SK-N-MC (cell line): ENCODE results near the gene TGDS.

Source experiments
- DNase-seq: peaks from one replicate; pipeline ENCODE4 v3.0.0-alpha.2; 2011; ENCODE audit warnings: low read depth, low spot score
- H3K27ac ChIP-seq: fragments of 200-600 bp; sonication (generic); 2 replicates; pipeline ENCODE4 v1.5.1; 2016; ENCODE audit warnings: mixed run types
- H3K36me3 ChIP-seq: fragments of 200-600 bp; sonication (generic); 2 replicates; pipeline ENCODE4 v1.6.1; 2017; ENCODE audit warnings: antibody characterized with exemption, low read length, mixed read lengths; ENCODE audit not compliant: insufficient read depth
- H3K4me3 ChIP-seq: fragments of 200-600 bp; sonication (generic); 2 replicates; pipeline ENCODE4 v1.5.1; 2016
- H3K9ac ChIP-seq: fragments of 200-600 bp; sonication (generic); 2 replicates; pipeline ENCODE4 v1.8.0; 2017; ENCODE audit warnings: mixed run types, mixed read lengths; ENCODE audit not compliant: insufficient read length
- H3K9me3 ChIP-seq: fragments of 200-600 bp; sonication (generic); 2 replicates; pipeline ENCODE4 v1.6.1; 2017; ENCODE audit warnings: low read depth, mild to moderate bottlenecking, antibody characterized with exemption, low read length, moderate library complexity, mixed read lengths
- EZH2 ChIP-seq: fragments of 200-600 bp; sonication (generic); IDR thresholded peaks from one replicate; pipeline ENCODE4 v1.6.1; 2017; ENCODE audit warnings: antibody characterized with exemption
- FOXP2 ChIP-seq: optimal IDR thresholded peaks from 2 replicates; pipeline ENCODE3; 2011; ENCODE audit warnings: mild to moderate bottlenecking, moderate library complexity; ENCODE audit not compliant: insufficient read depth; ENCODE audit errors: extremely low read length, control extremely low read depth
- POLR2AphosphoS5 ChIP-seq: IDR thresholded peaks from 2 replicates; pipeline ENCODE4 v1.6.1; 2012; ENCODE audit warnings: mild to moderate bottlenecking, low read depth, low read length, borderline replicate concordance

Gene TGDS

DNA sequence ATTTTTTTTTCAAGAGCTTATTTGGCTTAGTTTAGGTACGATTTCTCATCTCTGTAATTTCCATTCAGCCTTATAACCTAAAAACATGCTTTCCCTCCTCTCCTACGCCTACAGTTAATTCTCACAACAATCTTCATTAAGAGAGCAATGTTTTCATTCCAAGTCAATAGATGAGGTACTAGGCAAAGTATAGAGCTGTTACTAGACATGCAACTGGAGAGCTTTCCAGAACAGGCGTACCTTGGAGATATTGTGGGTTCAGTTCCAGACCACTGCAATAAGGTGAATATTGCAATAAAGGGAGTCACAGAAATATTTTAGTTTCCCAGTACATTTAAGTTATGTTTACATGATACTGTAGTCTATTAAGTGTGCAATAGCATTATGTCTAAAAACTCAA is 34.8 kb downstream of the TGDS start:
- Histone ChIP-seq H3K9ac (no peak overlapping the region), H3K27ac (no peak overlapping the region), H3K4me3 (no peak overlapping the region), H3K36me3 (peaks cover 4% of the 10 kb centered on the region; the same call in 1 of the 2 replicates), H3K9me3 (no peaks in the 10 kb centered on the region)
- DNase-seq: no peak
- no peak for TF ChIP-seq POLR2AphosphoS5
- no peak for TF ChIP-seq FOXP2
- no peak for TF ChIP-seq EZH2

DNA sequence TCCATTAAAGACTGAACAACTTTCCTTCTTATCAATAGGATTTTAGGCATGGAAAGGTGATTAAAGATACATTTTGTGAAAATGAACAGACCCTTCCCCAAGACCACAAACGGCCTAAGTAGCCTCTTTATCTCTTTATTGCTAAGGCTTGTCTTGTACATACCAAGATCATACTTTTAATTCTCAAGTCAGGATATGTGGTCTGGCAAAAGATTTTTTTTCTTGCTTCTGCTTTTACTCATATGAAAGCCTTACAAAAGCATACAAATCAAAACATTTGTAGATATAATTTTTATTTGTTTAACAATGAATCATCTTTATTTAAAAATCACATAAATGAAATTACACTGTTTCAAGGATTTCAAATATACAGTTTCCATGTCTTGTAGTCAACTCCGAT is 35.8 kb downstream of the TGDS start:
- no peak overlapping the region for H3K9ac ChIP-seq
- no peaks in the 10 kb centered on the region for H3K9me3 ChIP-seq
- no peak overlapping the region for H3K27ac ChIP-seq
- TF ChIP-seq POLR2AphosphoS5 (no peak), FOXP2 (no peak)
- no peak for DNase-seq
- H3K4me3 ChIP-seq: no peak overlapping the region
- peaks cover 4% of the 10 kb centered on the region; the same call in 1 of the 2 replicates for H3K36me3 ChIP-seq

DNA sequence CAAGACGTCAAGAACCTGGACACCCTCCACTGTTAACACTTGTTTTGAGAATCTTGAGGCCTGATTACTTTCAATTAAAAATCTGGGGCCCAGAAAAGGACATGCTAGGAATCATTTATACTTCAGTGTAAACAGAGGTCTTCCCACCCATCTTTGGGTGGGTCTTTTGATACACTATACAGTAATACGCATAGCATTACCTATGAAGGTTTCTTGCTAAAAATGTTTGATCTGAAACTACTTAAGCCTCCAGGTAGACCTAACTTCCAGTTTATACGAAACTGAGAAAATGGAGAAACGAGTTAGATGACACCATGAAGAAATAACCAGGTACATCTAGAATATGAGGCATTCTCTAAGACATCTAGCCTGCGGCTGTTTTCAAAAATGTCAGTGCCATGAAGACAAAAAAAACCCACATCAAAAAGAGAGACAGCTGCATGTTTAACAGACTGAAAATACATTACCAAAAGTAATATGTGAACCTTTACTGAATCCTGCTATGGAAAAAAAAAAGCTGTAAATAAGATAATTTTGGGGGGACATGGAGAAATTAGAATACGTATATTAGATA is 36.6 kb downstream of the TGDS start:
- TF ChIP-seq EZH2 (no peak), FOXP2 (no peak), POLR2AphosphoS5 (no peak)
- Histone ChIP-seq H3K9me3 (no peaks in the 10 kb centered on the region), H3K36me3 (peaks cover 4% of the 10 kb centered on the region; the same call in 1 of the 2 replicates), H3K27ac (no peak overlapping the region), H3K9ac (no peak overlapping the region), H3K4me3 (no peak overlapping the region)
- no peak for DNase-seq

DNA sequence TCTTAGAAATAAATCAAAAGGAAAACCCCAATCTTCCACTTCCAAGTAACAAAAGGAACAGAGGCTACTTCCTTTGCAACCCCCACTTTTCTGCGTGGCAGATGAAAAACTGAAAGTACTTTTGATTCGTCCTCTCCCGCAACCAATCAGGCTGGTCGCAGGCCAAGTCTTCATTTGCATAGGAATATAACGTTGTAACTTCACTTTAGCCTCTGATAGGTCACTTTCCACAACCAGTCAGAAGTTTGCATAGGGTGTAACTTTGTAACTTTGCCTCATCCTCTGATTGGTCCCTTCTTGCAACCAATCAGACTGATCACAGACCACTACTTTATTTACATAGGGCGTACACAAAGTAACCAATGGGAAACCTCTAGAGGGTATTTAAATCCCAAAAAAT is 37.2 kb downstream of the TGDS start:
- H3K9ac ChIP-seq: no peak overlapping the region
- H3K9me3 ChIP-seq: no peaks in the 10 kb centered on the region
- no peak for DNase-seq
- TF ChIP-seq FOXP2: no peak
- no peak for TF ChIP-seq POLR2AphosphoS5
- no peak for TF ChIP-seq EZH2
- no peak overlapping the region for H3K27ac ChIP-seq
- H3K36me3 ChIP-seq: peaks cover 4% of the 10 kb centered on the region; the same call in 1 of the 2 replicates
- no peak overlapping the region for H3K4me3 ChIP-seq

DNA sequence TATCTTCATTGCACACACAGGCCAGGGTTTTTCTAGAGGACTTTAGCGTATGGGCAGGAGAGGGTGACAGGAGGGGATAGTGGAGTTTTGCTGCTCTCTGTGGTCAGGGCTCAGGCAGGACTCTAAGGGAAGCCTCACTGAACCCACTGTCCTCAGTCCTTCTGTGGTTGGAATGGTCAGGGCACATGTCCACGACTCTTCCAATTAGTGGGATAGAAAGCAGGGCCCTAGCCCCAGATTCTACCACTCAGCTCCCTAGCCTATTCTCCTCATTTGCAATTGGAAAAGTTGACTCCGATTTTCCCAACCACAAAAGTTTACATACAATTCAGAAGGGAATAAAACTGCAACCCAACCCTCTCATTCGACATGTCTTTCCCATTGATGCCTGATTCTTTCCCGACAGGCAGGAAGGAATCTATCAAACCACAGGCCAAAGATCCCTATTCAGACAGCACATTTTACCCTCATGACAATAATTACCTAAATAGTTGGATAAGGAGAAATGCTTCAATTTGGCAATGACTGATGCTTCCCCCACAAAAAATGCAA is 38.2 kb downstream of the TGDS start:
- DNase-seq: no peak
- TF ChIP-seq EZH2: no peak
- TF ChIP-seq POLR2AphosphoS5: no peak
- TF ChIP-seq FOXP2: no peak
- no peaks in the 10 kb centered on the region for H3K36me3 ChIP-seq
- H3K9ac ChIP-seq: no peak overlapping the region
- no peak overlapping the region for H3K27ac ChIP-seq
- H3K9me3 ChIP-seq: no peaks in the 10 kb centered on the region
- no peak overlapping the region for H3K4me3 ChIP-seq

DNA sequence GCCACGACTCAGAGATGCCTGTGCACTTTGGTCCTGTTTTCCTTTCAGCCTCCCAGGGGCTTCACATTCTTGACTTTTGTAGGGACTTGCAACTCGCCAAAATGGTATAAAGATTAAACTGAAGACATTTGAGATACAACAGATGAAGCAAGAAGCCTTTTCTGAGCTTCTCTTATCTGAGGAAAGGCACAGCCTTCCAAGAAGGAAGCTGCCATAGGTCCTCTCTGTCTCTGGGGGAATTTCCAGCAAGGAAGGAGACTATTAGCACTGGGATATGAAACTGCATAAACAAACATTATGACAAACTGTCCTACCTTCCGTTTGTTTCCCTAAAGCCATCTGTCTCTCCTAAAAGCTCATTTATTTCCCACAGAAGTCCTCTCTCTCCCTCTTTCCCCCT is 39.3 kb downstream of the TGDS start:
- no peak for DNase-seq
- Histone ChIP-seq H3K9ac (no peak overlapping the region), H3K27ac (no peak overlapping the region), H3K36me3 (no peaks in the 10 kb centered on the region), H3K4me3 (no peak overlapping the region), H3K9me3 (no peaks in the 10 kb centered on the region)
- TF ChIP-seq EZH2: no peak
- no peak for TF ChIP-seq FOXP2
- no peak for TF ChIP-seq POLR2AphosphoS5

DNA sequence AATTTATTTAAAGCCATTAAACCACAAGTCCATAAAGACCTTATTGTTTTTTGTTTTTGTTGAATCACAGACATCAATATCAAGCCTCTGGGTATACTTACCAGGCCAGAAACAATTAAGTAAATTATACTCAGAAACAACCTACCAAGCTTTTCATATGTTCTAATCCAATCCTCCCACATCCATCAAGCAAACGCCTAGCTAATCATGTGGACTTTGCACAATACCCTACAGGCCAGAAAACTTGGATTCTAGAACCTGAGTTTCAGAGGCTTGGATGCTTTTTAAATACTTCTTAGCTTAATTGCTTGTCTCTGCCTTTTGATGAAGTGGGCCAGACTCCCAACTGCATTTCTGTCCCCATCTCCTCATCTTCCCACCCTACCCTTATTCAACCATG is 39.9 kb downstream of the TGDS start:
- TF ChIP-seq FOXP2 (no peak), POLR2AphosphoS5 (no peak), EZH2 (no peak)
- DNase-seq: no peak
- Histone ChIP-seq H3K27ac (no peak overlapping the region), H3K4me3 (no peak overlapping the region), H3K9me3 (no peaks in the 10 kb centered on the region), H3K36me3 (no peaks in the 10 kb centered on the region), H3K9ac (no peak overlapping the region)

DNA sequence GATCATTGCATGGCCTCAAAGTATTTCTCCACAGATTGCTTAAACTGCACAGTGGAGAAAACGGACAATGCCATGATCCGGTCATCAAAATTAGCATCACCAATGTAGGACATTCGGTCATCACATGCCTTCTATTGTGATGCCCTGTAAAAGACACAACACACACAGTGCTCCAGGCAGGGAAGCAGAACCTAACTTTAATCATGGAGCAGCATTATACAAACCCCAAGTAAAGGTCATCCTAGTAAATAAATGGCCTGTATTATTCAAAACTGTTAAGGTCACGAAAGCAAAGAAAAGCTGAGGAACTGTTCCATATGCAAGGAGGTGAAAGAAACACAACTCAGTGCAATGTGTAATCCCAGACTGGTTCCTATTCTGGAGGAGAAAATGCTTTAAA is 42.2 kb downstream of the TGDS start:
- Histone ChIP-seq H3K9ac (no peak overlapping the region), H3K27ac (no peak overlapping the region), H3K9me3 (no peaks in the 10 kb centered on the region), H3K36me3 (no peaks in the 10 kb centered on the region), H3K4me3 (no peak overlapping the region)
- DNase-seq: no peak
- TF ChIP-seq EZH2: no peak
- TF ChIP-seq POLR2AphosphoS5: no peak
- no peak for TF ChIP-seq FOXP2

DNA sequence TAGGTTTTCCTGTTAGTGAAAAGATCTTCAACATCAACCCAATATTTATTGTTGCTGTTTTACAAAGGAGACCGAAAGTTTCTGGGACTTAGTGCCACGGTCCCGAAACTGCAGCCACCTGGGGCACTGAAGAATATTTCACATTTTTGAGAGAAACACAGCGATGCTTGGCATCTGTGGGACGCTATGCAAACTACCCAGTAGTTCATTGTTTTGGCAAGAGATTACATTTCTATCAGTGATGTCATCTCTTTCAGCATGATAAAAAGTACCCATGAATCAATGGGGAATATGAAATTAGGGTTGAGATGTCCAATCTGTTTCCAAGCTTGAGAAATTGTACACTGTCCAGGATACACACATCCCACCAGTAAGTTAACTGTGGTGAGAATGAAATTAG is 43.9 kb downstream of the TGDS start:
- TF ChIP-seq EZH2 (no peak), FOXP2 (no peak), POLR2AphosphoS5 (no peak)
- no peak overlapping the region for H3K27ac ChIP-seq
- no peak overlapping the region for H3K9ac ChIP-seq

More for the DNA sequence above, 43.9 kb downstream of the TGDS start:
- no peaks in the 10 kb centered on the region for H3K9me3 ChIP-seq
- DNase-seq: no peak
- H3K36me3 ChIP-seq: no peaks in the 10 kb centered on the region
- no peak overlapping the region for H3K4me3 ChIP-seq
